Karpas-422 (cell line): ENCODE measurements around the gene ZNF652. TPM values are rescaled to one million over a fixed set of nuclear protein-coding genes. Genes with fewer than 3 reads are reported as not detected.

ENCODE experiments used
- DNase-seq: peaks from one replicate; pipeline ENCODE4 v3.0.0-alpha.2; 2015
- H2AFZ ChIP-seq: fragments of 200-600 bp; sonication (generic); 2 replicates; pipeline ENCODE4 v1.6.1; 2014; ENCODE audit warnings: antibody characterized with exemption, low read length, mixed read lengths
- H3K27ac ChIP-seq: fragments of 200-600 bp; sonication (generic); 2 replicates; pipeline ENCODE4 v1.5.1; 2014; ENCODE audit warnings: mild to moderate bottlenecking, low read length, moderate library complexity
- H3K27me3 ChIP-seq: fragments of 200-600 bp; sonication (generic); 2 replicates; pipeline ENCODE4 v1.6.1; 2014; ENCODE audit warnings: low read length, mixed read lengths
- H3K36me3 ChIP-seq: fragments of 200-600 bp; sonication (generic); 2 replicates; pipeline ENCODE4 v1.6.1; 2014; ENCODE audit warnings: low read length, mixed read lengths; ENCODE audit not compliant: insufficient read depth
- H3K4me1 ChIP-seq: fragments of 200-600 bp; sonication (generic); 2 replicates; pipeline ENCODE4 v1.6.1; 2014; ENCODE audit warnings: mild to moderate bottlenecking, low read length, mixed read lengths
- H3K4me2 ChIP-seq: fragments of 200-600 bp; sonication (generic); 2 replicates; pipeline ENCODE4 v1.6.1; 2014; ENCODE audit warnings: low read length, low read depth, mild to moderate bottlenecking; ENCODE audit not compliant: poor library complexity, severe bottlenecking
- H3K4me3 ChIP-seq: fragments of 200-600 bp; sonication (generic); 2 replicates; pipeline ENCODE4 v1.5.1; 2014; ENCODE audit warnings: mild to moderate bottlenecking, antibody characterized with exemption, low read length, mixed read lengths
- H3K79me2 ChIP-seq: fragments of 200-600 bp; sonication (generic); 2 replicates; pipeline ENCODE4 v1.6.1; 2014; ENCODE audit warnings: mild to moderate bottlenecking, low read length, mixed read lengths
- H3K9ac ChIP-seq: fragments of 200-600 bp; sonication (generic); 2 replicates; pipeline ENCODE4 v1.6.0; 2014; ENCODE audit warnings: low read length
- H3K9me2 ChIP-seq: fragments of 200-600 bp; sonication (generic), shearing (Covaris generic); replicated peaks from 2 replicates; pipeline ENCODE4 v1.6.0; 2014; ENCODE audit warnings: mild to moderate bottlenecking, low read length, moderate library complexity; ENCODE audit not compliant: insufficient read depth
- H3K9me3 ChIP-seq: fragments of 300-700, 200-600 bp; sonication (generic); 2 replicates; pipeline ENCODE4 v1.6.1; 2014; ENCODE audit warnings: low read length, mixed read lengths
- H4K20me1 ChIP-seq: fragments of 200-600 bp; sonication (generic); 2 replicates; pipeline ENCODE4 v1.6.1; 2014; ENCODE audit warnings: mild to moderate bottlenecking, antibody characterized with exemption, low read length, low read depth; ENCODE audit not compliant: insufficient read depth
- total RNA-seq: library from RNA; depleted of rRNA; stranded (reverse); fragments of >200 nt; shearing (Covaris generic); gene quantifications from 2 replicates; pipeline ENCODE4 v1.2.3, GENCODE V29; 2014; ENCODE audit warnings: low replicate concordance

Gene ZNF652
- total RNA-seq, 1 experiment from 2014 or later, result 84.1 TPM

DNA sequence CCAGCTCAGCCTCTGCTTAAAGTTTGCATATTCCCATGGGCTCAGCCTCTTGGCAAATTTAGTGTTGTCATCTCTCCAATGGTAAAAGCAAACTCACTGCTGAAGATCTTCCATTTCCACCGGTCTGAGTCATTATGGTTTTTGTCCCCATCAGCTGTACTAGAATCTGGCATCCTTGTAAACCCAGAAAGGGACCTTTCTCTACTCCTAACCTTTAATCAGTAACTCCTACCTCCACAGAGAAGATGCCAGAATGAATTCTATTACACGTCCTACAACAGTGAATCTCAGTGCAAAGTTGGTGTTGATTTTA, 45.8 kb downstream of the ZNF652 start:
- DNase-seq, result peak; percentile 92

DNA sequence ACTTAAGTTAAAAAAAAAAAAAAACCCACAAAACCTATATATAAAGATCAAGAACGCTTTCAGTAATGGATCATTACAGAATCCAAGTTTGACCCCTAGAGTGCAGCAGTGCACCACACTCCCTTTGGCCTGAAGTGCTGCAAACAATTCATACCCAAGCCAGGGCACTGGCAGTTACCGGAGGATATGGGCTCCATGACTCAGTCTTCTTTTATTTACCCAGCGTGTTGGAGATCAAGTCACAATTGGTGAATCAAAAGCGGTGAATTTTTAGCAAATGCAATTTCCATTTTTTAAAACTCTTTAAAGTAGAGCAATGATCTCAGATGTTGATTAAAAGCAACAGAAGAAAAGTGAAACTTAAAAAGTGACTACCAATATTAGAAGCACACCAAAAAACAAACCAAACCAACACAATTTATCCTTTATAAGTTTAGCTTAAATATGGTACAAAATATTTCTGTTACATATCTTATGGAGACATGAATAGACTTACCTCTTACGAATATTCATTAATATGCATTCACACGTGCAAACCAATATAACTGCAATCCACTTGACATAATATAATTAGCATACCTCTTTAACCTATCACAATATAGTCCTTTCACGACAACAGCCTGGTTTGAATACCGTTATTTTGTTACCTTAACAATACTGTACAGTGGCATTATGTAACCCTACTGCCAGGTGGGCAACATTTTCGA, 46.3 kb downstream of the ZNF652 start:
- H4K20me1 ChIP-seq, result no peaks in the 10 kb centered on the region
- H3K4me3 ChIP-seq, result peak overlapping the region; percentile 30
- peak; percentile 93 for DNase-seq
- H3K36me3 ChIP-seq, result peaks cover 8% of the 10 kb centered on the region; the same call in 1 of the 2 replicates
- H3K9me2 ChIP-seq, result no peaks in the 10 kb centered on the region
- H2AFZ ChIP-seq, result no peak overlapping the region
- H3K9ac ChIP-seq, result peak overlapping the region; percentile 38
- peak overlapping the region; percentile 64 for H3K4me2 ChIP-seq
- H3K9me3 ChIP-seq, result no peaks in the 10 kb centered on the region
- H3K27ac ChIP-seq, result peak overlapping the region; percentile 89
- H3K4me1 ChIP-seq, result peaks cover 51% of the 10 kb centered on the region
- H3K79me2 ChIP-seq, result peaks cover 42% of the 10 kb centered on the region
- no peaks in the 10 kb centered on the region for H3K27me3 ChIP-seq

More for the DNA sequence above, 45.8 kb downstream of the ZNF652 start:
- no peaks in the 10 kb centered on the region for H3K9me3 ChIP-seq
- H3K27ac ChIP-seq, result peak overlapping the region; percentile 89
- H4K20me1 ChIP-seq, result no peaks in the 10 kb centered on the region
- no peaks in the 10 kb centered on the region for H3K27me3 ChIP-seq
- peak overlapping the region; percentile 59 for H3K9ac ChIP-seq
- no peak overlapping the region for H2AFZ ChIP-seq
- H3K9me2 ChIP-seq, result no peaks in the 10 kb centered on the region
- peaks cover 47% of the 10 kb centered on the region for H3K79me2 ChIP-seq
- peak overlapping the region; percentile 64 for H3K4me2 ChIP-seq
- peaks cover 8% of the 10 kb centered on the region; the same call in 1 of the 2 replicates for H3K36me3 ChIP-seq
- peak overlapping the region; percentile 30 for H3K4me3 ChIP-seq
- H3K4me1 ChIP-seq, result peaks cover 48% of the 10 kb centered on the region

DNA sequence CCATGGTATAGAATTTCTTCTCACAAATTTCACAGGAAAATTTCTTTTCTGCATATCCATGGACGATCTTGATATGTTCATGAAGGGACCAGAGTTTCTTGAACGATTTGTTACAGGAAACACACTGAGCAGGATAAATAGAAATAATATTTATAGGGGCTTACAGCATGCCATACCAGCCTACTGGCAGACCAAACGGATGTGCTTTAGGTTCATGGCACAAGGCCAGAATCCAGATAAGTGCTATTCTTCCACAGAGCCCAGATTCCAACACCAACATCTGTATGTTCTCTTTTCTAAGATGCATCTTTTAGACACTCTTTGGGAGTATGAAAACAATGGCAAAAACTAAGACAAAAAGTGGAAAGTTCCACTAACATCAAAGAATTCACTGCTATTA, 49.3 kb downstream of the ZNF652 start:
- H3K9me2 ChIP-seq, result no peaks in the 10 kb centered on the region

DNA sequence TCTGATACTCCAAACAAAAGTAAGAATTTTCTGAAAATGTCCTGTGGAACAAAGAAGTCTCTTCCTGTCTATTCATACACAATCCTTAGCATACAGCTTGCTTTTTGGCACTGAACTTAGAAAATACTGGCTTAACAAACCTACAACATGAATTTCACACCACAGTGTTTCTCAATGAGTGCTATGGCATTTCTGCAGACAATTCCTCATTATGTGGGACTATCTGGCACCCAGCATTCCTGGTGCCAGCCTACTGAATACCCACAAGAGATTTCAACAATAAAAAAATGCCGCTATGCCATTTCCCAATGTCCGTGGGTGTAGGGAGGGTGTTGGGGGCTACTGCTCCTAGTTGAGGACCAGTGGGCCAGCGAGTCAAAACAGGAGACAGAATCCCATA, 62.1 kb downstream of the ZNF652 start:
- Histone ChIP-seq H4K20me1 (no peaks in the 10 kb centered on the region), H3K36me3 (peaks cover 10% of the 10 kb centered on the region; the same call in 1 of the 2 replicates), H3K9ac (no peak overlapping the region), H3K4me1 (no peaks in the 10 kb centered on the region), H2AFZ (no peak overlapping the region), H3K9me2 (no peaks in the 10 kb centered on the region), H3K9me3 (no peaks in the 10 kb centered on the region), H3K4me2 (no peak overlapping the region), H3K27ac (no peak overlapping the region), H3K79me2 (peaks cover 7% of the 10 kb centered on the region; the same call in 1 of the 2 replicates), H3K27me3 (no peaks in the 10 kb centered on the region), H3K4me3 (no peak overlapping the region)
- DNase-seq, result no peak

More for the DNA sequence above, 49.3 kb downstream of the ZNF652 start:
- no peaks in the 10 kb centered on the region for H3K9me3 ChIP-seq
- H3K4me2 ChIP-seq, result no peak overlapping the region
- DNase-seq, result no peak
- H2AFZ ChIP-seq, result no peak overlapping the region
- peaks cover 17% of the 10 kb centered on the region for H3K79me2 ChIP-seq
- H4K20me1 ChIP-seq, result no peaks in the 10 kb centered on the region
- no peaks in the 10 kb centered on the region for H3K27me3 ChIP-seq
- H3K9ac ChIP-seq, result no peak overlapping the region
- no peak overlapping the region for H3K4me3 ChIP-seq
- peaks cover 37% of the 10 kb centered on the region for H3K4me1 ChIP-seq
- H3K36me3 ChIP-seq, result peaks cover 16% of the 10 kb centered on the region; the same call in 1 of the 2 replicates
- H3K27ac ChIP-seq, result no peak overlapping the region

DNA sequence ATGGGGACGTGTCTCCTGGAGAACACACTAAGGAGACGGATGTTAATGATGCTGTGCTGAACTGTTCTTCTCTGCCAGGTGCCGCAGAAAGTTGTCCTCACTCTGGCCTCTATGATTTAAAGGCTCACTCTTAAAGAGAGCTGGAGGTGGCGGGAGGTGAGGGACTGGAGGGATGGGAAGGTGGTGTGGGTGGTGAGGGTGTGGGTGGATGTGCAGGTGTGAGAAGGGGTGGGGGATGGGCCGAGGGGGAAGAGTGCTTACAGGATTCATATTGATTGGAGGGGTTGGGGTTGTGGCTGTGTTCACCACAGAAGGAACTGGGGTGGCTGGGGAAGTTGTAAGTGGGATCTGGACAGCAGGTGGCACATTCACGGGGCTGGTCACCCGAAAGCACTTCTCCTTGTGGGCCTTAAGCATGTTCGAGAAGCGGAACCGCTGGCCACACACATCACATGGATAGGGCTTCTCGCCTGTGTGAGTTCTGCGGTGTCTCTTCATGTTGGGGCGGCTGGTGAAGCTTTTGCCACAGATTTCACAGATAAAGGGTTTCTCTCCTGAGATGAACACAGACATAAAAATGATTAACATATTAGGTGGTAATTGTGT, 63.6 kb downstream of the ZNF652 start:
- H3K9me2 ChIP-seq, result no peaks in the 10 kb centered on the region
- H3K27me3 ChIP-seq, result no peaks in the 10 kb centered on the region
- H3K4me3 ChIP-seq, result no peak overlapping the region
- H3K79me2 ChIP-seq, result no peaks in the 10 kb centered on the region
- no peak overlapping the region for H3K27ac ChIP-seq
- no peak overlapping the region for H3K4me2 ChIP-seq
- no peaks in the 10 kb centered on the region for H3K9me3 ChIP-seq
- no peak for DNase-seq
- H3K9ac ChIP-seq, result no peak overlapping the region
- H2AFZ ChIP-seq, result no peak overlapping the region
- H3K36me3 ChIP-seq, result 0 out of 2 replicates have a peak, but pooled peaks cover 5% of the 10 kb centered on the region
- H4K20me1 ChIP-seq, result no peaks in the 10 kb centered on the region
- 0 out of 2 replicates have a peak, but pooled peaks cover 2% of the 10 kb centered on the region for H3K4me1 ChIP-seq

DNA sequence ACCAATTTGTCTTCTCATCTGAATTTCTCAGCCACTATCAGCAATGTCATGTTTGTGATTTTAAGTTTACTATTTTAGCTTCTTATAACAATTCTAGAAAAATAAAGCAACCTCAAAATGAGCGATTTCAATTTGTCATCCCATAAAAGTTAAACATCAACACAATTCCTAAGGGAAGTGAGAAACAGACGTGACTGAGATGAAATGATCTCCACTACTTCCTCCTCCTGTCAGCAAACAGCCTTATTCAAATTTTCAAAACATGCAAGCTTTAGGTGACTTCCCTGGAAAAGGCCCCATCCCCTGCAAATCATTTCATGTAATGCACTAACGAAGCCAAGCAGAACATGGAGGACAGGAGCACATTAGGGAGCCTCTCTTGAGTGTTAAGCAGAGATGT, 64.9 kb downstream of the ZNF652 start:
- Histone ChIP-seq H4K20me1 (no peaks in the 10 kb centered on the region), H3K9ac (no peak overlapping the region), H3K4me3 (no peak overlapping the region), H3K4me1 (0 out of 2 replicates have a peak, but pooled peaks cover 2% of the 10 kb centered on the region), H2AFZ (no peak overlapping the region), H3K27me3 (no peaks in the 10 kb centered on the region), H3K9me3 (no peaks in the 10 kb centered on the region), H3K4me2 (no peak overlapping the region), H3K36me3 (0 out of 2 replicates have a peak, but pooled peaks cover 4% of the 10 kb centered on the region), H3K9me2 (no peaks in the 10 kb centered on the region), H3K79me2 (no peaks in the 10 kb centered on the region), H3K27ac (no peak overlapping the region)
- DNase-seq, result no peak

DNA sequence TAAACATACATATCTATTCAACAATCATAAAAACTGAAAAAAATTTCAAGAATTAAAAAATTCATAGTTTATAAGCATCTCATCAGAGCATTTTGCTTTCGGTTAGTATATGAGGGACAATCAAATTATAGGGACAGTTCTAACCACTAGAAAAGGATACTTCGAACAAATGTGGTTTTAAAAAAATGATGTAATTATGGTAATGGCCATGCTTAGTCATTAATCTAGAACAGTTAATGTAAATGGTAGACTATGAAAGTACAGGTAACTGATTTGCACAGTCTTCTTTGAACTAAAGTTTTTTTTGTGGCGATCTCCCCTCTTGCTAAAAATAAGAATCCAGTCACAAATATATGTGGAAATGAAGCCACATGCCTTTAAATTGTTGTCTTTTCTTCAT, 67.9 kb downstream of the ZNF652 start:
- H2AFZ ChIP-seq, result no peak overlapping the region
- no peaks in the 10 kb centered on the region for H3K27me3 ChIP-seq
- H3K79me2 ChIP-seq, result no peaks in the 10 kb centered on the region
- H3K4me1 ChIP-seq, result 0 out of 2 replicates have a peak, but pooled peaks cover 2% of the 10 kb centered on the region
- no peak overlapping the region for H3K27ac ChIP-seq
- no peaks in the 10 kb centered on the region for H3K9me2 ChIP-seq
- no peak overlapping the region for H3K4me2 ChIP-seq
- no peaks in the 10 kb centered on the region for H3K9me3 ChIP-seq
- no peak overlapping the region for H3K9ac ChIP-seq
- DNase-seq, result no peak
- H3K36me3 ChIP-seq, result peaks cover 18% of the 10 kb centered on the region; the same call in 1 of the 2 replicates
- H4K20me1 ChIP-seq, result peaks cover 4% of the 10 kb centered on the region; the same call in 1 of the 2 replicates
- no peak overlapping the region for H3K4me3 ChIP-seq

DNA sequence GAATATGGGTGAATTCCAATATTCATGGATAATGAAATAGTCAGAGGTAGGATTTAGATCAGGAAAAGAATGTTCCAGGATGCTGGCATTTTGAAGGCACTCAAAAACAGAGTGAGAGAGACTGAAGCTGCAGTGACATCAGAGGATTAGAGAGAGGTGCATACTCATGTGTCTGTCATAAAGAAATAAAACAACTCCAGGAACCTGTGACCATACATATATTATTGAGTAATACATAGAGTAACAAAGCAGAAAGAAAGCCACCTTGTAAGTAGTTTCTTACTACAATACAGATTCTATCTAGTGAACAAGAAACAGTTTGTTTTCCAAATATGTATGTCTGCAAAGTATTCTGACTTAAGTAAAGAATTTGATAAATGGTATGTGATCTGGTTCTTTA, 69.1 kb downstream of the ZNF652 start:
- no peak overlapping the region for H3K4me2 ChIP-seq
- no peaks in the 10 kb centered on the region for H3K79me2 ChIP-seq
- no peaks in the 10 kb centered on the region for H3K9me2 ChIP-seq
- DNase-seq, result no peak
- no peak overlapping the region for H2AFZ ChIP-seq
- H3K4me3 ChIP-seq, result no peak overlapping the region
- peaks cover 17% of the 10 kb centered on the region; the same call in 1 of the 2 replicates for H3K36me3 ChIP-seq
- 0 out of 2 replicates have a peak, but pooled peaks cover 2% of the 10 kb centered on the region for H3K4me1 ChIP-seq
- no peak overlapping the region for H3K27ac ChIP-seq
- H3K9ac ChIP-seq, result no peak overlapping the region
- H3K9me3 ChIP-seq, result no peaks in the 10 kb centered on the region
- no peaks in the 10 kb centered on the region for H3K27me3 ChIP-seq
- peaks cover 4% of the 10 kb centered on the region; the same call in 1 of the 2 replicates for H4K20me1 ChIP-seq
